ENCODE results near the gene SEPTIN8. TPM values are rescaled to one million over a fixed set of nuclear protein-coding genes. Genes with fewer than 3 reads are reported as not detected.

SEPTIN8 gene
- total RNA-seq, 1 experiment from 2014 or later, result 38.2 TPM

DNA sequence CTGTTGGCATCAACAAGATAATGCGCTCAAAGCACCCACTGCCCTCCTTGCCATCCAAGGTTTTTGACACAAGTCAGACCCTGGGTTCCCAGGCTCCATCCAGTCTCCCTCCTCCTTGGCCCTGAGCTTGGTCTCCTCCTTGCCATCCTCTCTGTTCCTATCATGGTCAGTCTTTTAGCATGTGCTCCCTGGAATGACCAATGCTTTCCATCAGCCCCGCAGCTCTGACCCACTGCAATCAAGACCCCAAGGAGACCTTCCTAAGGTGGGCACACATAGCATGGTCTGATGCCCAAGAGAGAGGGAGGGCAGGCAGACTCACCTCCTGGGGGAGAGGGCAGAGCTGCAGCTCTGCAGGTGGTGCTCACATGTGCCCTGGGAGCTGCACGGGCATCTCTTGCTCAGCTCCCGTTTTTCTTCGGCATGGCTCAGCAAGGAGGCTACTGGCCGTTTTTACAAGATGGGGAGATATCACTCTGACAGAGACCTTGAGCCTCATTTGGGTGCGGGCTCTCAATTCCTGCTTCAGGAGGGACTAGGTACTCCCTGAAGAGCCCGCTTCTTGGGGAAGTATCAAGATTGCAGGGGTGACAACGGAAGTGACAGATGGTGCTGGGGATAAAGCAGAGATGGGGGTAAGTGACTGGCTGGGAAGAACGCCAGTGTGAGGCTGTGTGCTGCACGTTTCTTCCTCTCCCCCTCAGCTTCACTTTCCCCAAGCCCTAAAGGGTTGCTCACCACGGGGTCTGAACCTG is 3.3 kb downstream of the SEPTIN8 start:
- no peak overlapping the region for H3K23ac ChIP-seq (ENCODE audit: insufficient read length, low read depth, low read length)
- H4K20me1 ChIP-seq (ENCODE audit: control insufficient read depth, insufficient read depth, insufficient read length), result no peaks in the 10 kb centered on the region
- H2BK120ac ChIP-seq (ENCODE audit: low read depth, low read length, poor library complexity, severe bottlenecking), result no peak overlapping the region
- no peak overlapping the region for H2BK15ac ChIP-seq (ENCODE audit: low read depth, low read length)
- no peak overlapping the region for H3K27ac ChIP-seq (ENCODE audit: insufficient read length, low read depth, low read length)
- no peak overlapping the region for H2BK20ac ChIP-seq (ENCODE audit: low read depth, low read length, poor library complexity, severe bottlenecking)
- no peak overlapping the region for H4K8ac ChIP-seq (replicated peaks; ENCODE audit: insufficient read length, low read depth, low read length)
- peaks cover 2% of the 10 kb centered on the region for H3K79me1 ChIP-seq (ENCODE audit: insufficient read depth, low read depth, low read length, poor library complexity, severe bottlenecking)
- no peak overlapping the region for H2BK12ac ChIP-seq (ENCODE audit: insufficient read length, low read depth, low read length)
- H3K14ac ChIP-seq (ENCODE audit: insufficient read depth, low read length), result no peak overlapping the region; the same call in 1 of the 2 replicates
- no peak overlapping the region for H3T11ph ChIP-seq (ENCODE audit: low read length)
- H3K9me3 ChIP-seq (ENCODE audit: control insufficient read depth, low read depth, low read length), result no peaks in the 10 kb centered on the region
- H3K56ac ChIP-seq (ENCODE audit: insufficient read length, low read depth, low read length), result no peak overlapping the region
- H3K4ac ChIP-seq (ENCODE audit: low read depth, low read length), result no peak overlapping the region
- H3K9ac ChIP-seq (ENCODE audit: extremely low read depth, insufficient read length, low read length), result no peak overlapping the region
- Mint-ChIP-seq H3K9me3 (no peaks in the 10 kb centered on the region; a peak in 1 of 5 replicates), H3K27ac (peak overlapping the region in 1 of 3 experiments; percentile 27; a peak in 1 of 7 replicates), H3K27me3 (ENCODE audit: low read depth) (peaks cover 54% of the 10 kb centered on the region), H3K36me3 (ENCODE audit: insufficient read depth in 1 of 3, low read depth in 3 of 3) (no peaks in the 10 kb centered on the region), H3K4me3 (no peak overlapping the region), H3K4me1 (peaks cover 32 to 39% of the 10 kb centered on the region in 2 experiments)
- H4K91ac ChIP-seq (ENCODE audit: insufficient read length, low read depth, low read length), result no peak overlapping the region
- DNase-seq, result no peak
- H4K5ac ChIP-seq (ENCODE audit: insufficient read length, low read depth, low read length), result no peak overlapping the region
- no CpG with 5 or more reads among the region's 12 CpGs for WGBS (ENCODE audit: extremely low coverage, insufficient read length, low lambda C conversion rate)
- no peak overlapping the region for H2AK5ac ChIP-seq (ENCODE audit: insufficient read length, low read length)
- H3K79me2 ChIP-seq (ENCODE audit: insufficient read depth, low read length), result peaks cover 2% of the 10 kb centered on the region; the same call in 1 of the 2 replicates
- H3K4me2 ChIP-seq (ENCODE audit: insufficient read depth, insufficient read length, low read length), result no peak overlapping the region
- no peak overlapping the region for H2AFZ ChIP-seq (ENCODE audit: low read length)
- no peak overlapping the region for H2BK5ac ChIP-seq (ENCODE audit: insufficient read length, low read length)
- H3K18ac ChIP-seq (ENCODE audit: insufficient read length, low read depth, low read length), result no peak overlapping the region
- peaks cover 10% of the 10 kb centered on the region; the same call in 1 of the 2 replicates for H3K4me1 ChIP-seq (ENCODE audit: insufficient read depth, low read length)
- peaks cover 11% of the 10 kb centered on the region; the same call in 1 of the 2 replicates for H3K27me3 ChIP-seq (ENCODE audit: insufficient read depth, low read length)
- no peak for TF ChIP-seq CTCF (conservative IDR thresholded peaks at IDR 0.05)
- H3K23me2 ChIP-seq (ENCODE audit: insufficient read length, low read depth, low read length, poor library complexity, severe bottlenecking), result peaks cover 13% of the 10 kb centered on the region

Data from H9 (cell line).